Naive thymus-derived CD8-positive, alpha-beta T cell (primary cell): Measurements from ENCODE around the gene FNIP2. TPM values are rescaled to one million over a fixed set of nuclear protein-coding genes. Genes with fewer than 3 reads are reported as not detected.
"Not testable (repeated sequence)": the region's sequence is repeated elsewhere in the genome, so short reads cannot be mapped to it uniquely, and the experiment has no call there.

ENCODE experiments used
- ATAC-seq, 2 donors: fragments of 150-1000 bp; cut with Tn5 transposase in 1 of 2; sonication (Bioruptor Pico), chemical (Tn5 transposase) in 1 of 2; 1 replicate in 1 of 2; 2 replicates in 1 of 2; pipeline ENCODE4 v1.10.0; 2021; ENCODE audit warnings: mild to moderate bottlenecking in 2 of 2, moderate library complexity in 2 of 2
- POLR2A ChIA-PET: fragments of 350-600 bp; sonication (Branson Sonifier 250); formaldehyde crosslinking; loops from one replicate; lab custom pipeline; 2021; ENCODE audit warnings: antibody characterized with exemption; lab: Charles Lee
- DNase-seq, 10 donors: peaks; one replicate each; pipeline versions ENCODE4 v3.0.0 to v3.0.0-alpha.2; 2020 to 2022
- H3K27ac Mint-ChIP-seq, 10 donors: one replicate each; pipeline ENCODE4 v1.8.0; 2020 to 2022; ENCODE audit warnings: mild to moderate bottlenecking in 10 of 10, mixed read lengths in 10 of 10, moderate library complexity in 4 of 10, inconsistent platforms in 1 of 10
- H3K27me3 Mint-ChIP-seq, 5 donors: one replicate each; pipeline ENCODE4 v1.8.0; 2021 to 2022; ENCODE audit warnings: mixed read lengths in 5 of 5
- H3K36me3 Mint-ChIP-seq, 3 donors: one replicate each; pipeline ENCODE4 v1.8.0; 2020 to 2022; ENCODE audit warnings: mixed read lengths in 3 of 3, mild to moderate bottlenecking in 2 of 3, inconsistent platforms in 1 of 3
- H3K4me1 Mint-ChIP-seq, 4 donors: one replicate each; pipeline ENCODE4 v1.8.0; 2021 to 2022; ENCODE audit warnings: mixed read lengths in 4 of 4
- H3K4me3 Mint-ChIP-seq, 10 donors: one replicate each; pipeline ENCODE4 v1.8.0; 2020 to 2022; ENCODE audit warnings: mild to moderate bottlenecking in 10 of 10, mixed read lengths in 10 of 10, moderate library complexity in 6 of 10, inconsistent platforms in 1 of 10
- H3K9me3 Mint-ChIP-seq, 9 donors: one replicate each; pipeline ENCODE4 v1.8.0; 2020 to 2022; ENCODE audit warnings: mixed read lengths in 9 of 9, mild to moderate bottlenecking in 3 of 9, inconsistent platforms in 1 of 9, moderate library complexity in 1 of 9
- polyA plus RNA-seq, 3 donors: library from polyadenylated mRNA; unstranded; fragments of 300-500 nt; fragmentation: Illumina TruSeq; gene quantifications; one replicate each; pipeline ENCODE4 v1.2.3, GENCODE V29; 2021
- total RNA-seq, 8 experiments: library from RNA in 2 of 8; stranded (reverse) in 2 of 8; gene quantifications; one replicate each; pipeline ENCODE4 v1.2.3 and lab custom pipeline; 2021 to 2026

Gene FNIP2
- total and polyA plus RNA-seq, 5 experiments from 2014 or later: 2.5 to 10.1 (median 6.7) TPM

DNA sequence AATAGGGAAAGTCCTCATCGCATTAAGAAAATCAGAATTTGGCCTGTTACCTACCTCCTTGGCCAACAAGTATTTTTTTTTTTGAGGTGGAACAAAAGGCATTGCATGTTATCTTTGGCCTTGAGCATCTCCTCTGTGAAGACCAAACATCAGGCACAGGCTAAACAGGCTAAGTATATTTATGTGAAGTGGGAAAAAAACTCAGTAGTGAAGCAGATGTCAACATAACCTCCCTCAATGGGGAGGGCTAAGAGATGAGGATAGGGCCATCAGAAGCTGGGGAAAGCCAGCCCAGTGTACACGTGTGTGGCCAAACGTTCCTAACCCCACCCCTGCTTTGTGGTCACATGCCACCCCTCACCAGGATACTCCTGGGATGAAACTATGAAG is 102.5 kb downstream of the FNIP2 start:
- POLR2A ChIA-PET: no interaction called here
- Mint-ChIP-seq H3K27me3 (no peaks in the 10 kb centered on the region), H3K36me3 (peaks cover 4 to 70% (median 42%) of the 10 kb centered on the region in 3 donors), H3K27ac (no peak overlapping the region), H3K4me3 (no peak overlapping the region), H3K9me3 (no peaks in the 10 kb centered on the region), H3K4me1 (peaks cover 0 to 10% (median 4%) of the 10 kb centered on the region in 4 donors)
- ATAC-seq: no peak
- DNase-seq: no peak

DNA sequence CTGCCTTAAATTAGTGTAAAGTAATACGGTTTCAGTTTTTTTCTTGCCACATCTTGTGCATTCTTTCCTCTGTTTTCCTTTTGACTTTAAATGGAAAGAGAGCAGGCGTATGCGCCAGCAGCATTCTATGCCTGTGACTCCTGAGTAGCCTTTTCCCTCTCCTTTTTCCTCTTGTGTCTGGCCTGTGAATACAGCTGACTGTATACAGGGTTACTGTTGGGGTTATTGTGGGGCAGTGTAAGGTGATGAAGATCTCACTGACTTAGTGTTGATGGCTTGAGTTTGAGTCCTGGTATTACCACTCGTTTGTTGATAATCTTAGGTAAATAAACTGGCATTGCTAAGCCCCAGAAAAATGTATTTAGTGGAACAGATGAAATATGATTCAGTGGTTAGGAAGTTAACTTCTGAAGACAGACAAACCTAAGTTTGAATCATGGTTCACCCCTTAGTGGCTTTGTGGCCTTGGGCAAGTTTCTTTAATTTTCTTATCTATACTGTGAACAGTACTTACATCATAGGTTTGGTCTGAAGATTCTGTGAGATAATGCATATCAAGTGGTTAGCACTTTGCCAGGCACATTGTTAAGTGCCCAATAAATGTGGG is 105.1 kb downstream of the FNIP2 start:
- H3K36me3 Mint-ChIP-seq: peaks cover 19 to 68% (median 51%) of the 10 kb centered on the region in 3 donors
- peak in 1 of 10 donors; percentile 15 for DNase-seq
- POLR2A ChIA-PET: no interaction called here
- no peak overlapping the region for H3K4me3 Mint-ChIP-seq
- ATAC-seq: no peak
- H3K4me1 Mint-ChIP-seq: peaks cover 0 to 10% (median 4%) of the 10 kb centered on the region in 4 donors
- H3K9me3 Mint-ChIP-seq: peaks cover 0 to 9% (median under 1%) of the 10 kb centered on the region in 9 donors
- H3K27ac Mint-ChIP-seq: no peak overlapping the region
- no peaks in the 10 kb centered on the region for H3K27me3 Mint-ChIP-seq

DNA sequence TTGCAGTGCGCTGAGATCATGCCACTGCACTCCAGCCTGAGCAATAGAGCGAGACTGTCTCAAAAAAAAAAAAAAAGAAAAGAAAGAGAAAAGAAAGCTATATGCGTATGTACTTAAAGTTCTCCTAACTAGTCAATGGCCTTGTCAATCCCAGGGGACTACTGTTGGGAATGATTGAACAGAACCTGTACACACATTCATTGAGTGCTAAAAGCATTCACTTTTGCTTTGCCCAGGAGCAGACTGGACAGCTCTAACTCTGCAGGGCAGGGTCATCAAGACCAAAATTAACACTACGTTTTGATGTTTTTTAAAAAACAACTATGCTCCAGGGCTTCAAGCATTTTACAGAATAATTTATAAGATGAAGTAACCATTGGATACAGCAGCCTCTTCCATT is 106.2 kb downstream of the FNIP2 start:
- Mint-ChIP-seq H3K27me3 (no peaks in the 10 kb centered on the region), H3K4me1 (peaks cover 0 to 10% (median 3%) of the 10 kb centered on the region in 4 donors), H3K27ac (no peak overlapping the region), H3K36me3 (peaks cover 28 to 70% (median 59%) of the 10 kb centered on the region in 3 donors), H3K4me3 (no peak overlapping the region), H3K9me3 (peaks cover 0 to 16% (median 5%) of the 10 kb centered on the region in 9 donors)
- DNase-seq (no peak), ATAC-seq (no peak)
- POLR2A ChIA-PET: no interaction called here

DNA sequence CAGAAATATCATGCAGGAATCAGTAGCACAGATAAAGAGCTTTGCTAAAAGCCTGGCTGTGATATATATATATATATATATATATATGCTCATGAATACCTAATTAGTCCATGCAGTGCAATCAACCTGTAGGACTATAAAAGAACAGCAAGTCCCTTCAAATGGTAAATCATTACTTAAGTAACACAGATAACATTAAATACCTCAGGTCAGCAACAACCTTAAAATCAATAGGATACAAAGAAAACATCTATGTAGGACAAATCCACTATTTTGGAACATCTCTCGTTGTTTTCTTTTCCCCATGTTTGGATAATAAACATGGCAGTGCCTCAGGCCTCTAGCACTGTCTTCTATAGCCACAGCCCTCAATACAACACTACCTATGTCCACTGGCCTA is 106.6 kb downstream of the FNIP2 start:
- POLR2A ChIA-PET: no interaction called here
- H3K36me3 Mint-ChIP-seq: peaks cover 28 to 69% (median 58%) of the 10 kb centered on the region in 3 donors
- no peak for DNase-seq

DNA sequence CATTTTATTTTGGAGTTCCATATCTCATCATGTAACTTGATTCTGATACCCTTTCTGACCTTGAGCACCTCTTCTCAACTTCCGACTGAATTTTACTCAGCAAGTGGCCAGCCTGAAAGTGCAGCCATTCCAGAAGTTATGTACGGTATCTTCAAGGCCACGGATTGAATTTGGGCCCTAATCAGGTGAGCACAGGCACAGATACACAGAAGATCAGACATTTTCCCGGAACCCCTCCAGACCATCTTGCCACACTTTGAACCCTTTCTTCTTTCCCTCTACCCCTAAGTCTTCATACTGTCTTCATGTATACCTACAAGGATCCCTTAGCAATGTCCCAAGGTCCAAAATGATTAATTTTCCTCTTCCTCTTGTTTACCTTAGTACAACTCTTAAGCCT is 108.2 kb downstream of the FNIP2 start:
- H3K4me1 Mint-ChIP-seq: peaks cover 0 to 10% (median 0%) of the 10 kb centered on the region in 4 donors
- H3K27me3 Mint-ChIP-seq: no peaks in the 10 kb centered on the region
- no peak overlapping the region for H3K27ac Mint-ChIP-seq
- H3K9me3 Mint-ChIP-seq: peaks cover 0 to 16% (median 6%) of the 10 kb centered on the region in 9 donors
- ATAC-seq (no peak), DNase-seq (no peak)
- POLR2A ChIA-PET: no interaction called here
- no peak overlapping the region for H3K4me3 Mint-ChIP-seq
- H3K36me3 Mint-ChIP-seq: peaks cover 28 to 68% (median 58%) of the 10 kb centered on the region in 3 donors

More for the DNA sequence above, 106.6 kb downstream of the FNIP2 start:
- Mint-ChIP-seq H3K9me3 (peaks cover 0 to 16% (median 6%) of the 10 kb centered on the region in 9 donors), H3K27me3 (no peaks in the 10 kb centered on the region), H3K27ac (no peak overlapping the region), H3K4me1 (peaks cover 0 to 10% (median under 1%) of the 10 kb centered on the region in 4 donors), H3K4me3 (no peak overlapping the region)
- ATAC-seq: no peak

DNA sequence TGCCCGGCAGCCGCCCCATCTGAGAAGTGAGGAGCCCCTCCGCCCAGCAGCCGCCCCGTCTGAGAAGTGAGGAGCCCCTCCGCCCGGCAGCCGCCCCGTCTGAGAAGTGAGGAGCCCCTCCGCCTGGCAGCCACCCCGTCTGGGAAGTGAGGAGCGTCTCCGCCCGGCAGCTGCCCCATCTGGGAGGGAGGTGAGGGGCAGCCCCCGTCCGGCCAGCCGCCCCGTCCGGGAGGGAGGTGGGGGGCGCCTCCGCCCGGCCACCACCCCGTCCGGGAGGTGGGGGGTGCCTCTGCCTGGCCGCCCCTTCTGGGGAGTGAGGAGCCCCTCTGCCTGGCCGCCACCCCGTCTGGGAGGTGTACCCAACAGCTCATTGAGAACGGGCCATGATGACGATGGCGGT is 113.3 kb downstream of the FNIP2 start:
- H3K27ac Mint-ChIP-seq, H3K4me3 Mint-ChIP-seq, ATAC-seq, POLR2A ChIA-PET, H3K4me1 Mint-ChIP-seq, DNase-seq, H3K27me3 Mint-ChIP-seq: not testable (repeated sequence)
- peaks cover 19 to 49% (median 48%) of the 10 kb centered on the region in 3 donors for H3K36me3 Mint-ChIP-seq
- peaks cover 0 to 16% (median 6%) of the 10 kb centered on the region in 9 donors for H3K9me3 Mint-ChIP-seq

DNA sequence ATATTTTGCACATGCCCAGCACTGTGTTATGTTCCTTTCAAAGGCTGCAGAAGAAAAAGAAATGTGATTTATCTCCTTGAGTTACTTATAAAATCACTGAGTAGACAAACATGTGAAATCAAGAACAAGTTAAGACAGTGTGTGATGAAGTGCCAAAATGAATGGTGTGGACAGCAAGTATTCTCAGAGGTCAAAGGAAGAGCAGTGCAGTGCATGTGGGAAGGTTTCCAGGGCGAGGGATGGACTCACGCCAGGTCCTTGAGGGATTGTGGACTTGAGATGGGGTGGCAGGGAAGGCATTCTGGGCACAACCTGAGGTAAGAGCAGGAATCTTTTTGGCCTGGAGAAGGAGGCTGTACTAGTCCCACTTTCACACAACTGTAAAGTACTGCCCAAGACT is 115.5 kb downstream of the FNIP2 start:
- Mint-ChIP-seq H3K36me3 (peaks cover 5 to 44% (median 37%) of the 10 kb centered on the region in 3 donors), H3K9me3 (peaks cover 0 to 3% (median under 1%) of the 10 kb centered on the region in 9 donors), H3K27me3 (no peaks in the 10 kb centered on the region), H3K27ac (peak overlapping the region in 1 of 10 donors; percentile 64), H3K4me3 (no peak overlapping the region), H3K4me1 (peaks cover 0 to 4% (median 0%) of the 10 kb centered on the region in 4 donors)
- DNase-seq (no peak), ATAC-seq (no peak)
- POLR2A ChIA-PET: no interaction called here

DNA sequence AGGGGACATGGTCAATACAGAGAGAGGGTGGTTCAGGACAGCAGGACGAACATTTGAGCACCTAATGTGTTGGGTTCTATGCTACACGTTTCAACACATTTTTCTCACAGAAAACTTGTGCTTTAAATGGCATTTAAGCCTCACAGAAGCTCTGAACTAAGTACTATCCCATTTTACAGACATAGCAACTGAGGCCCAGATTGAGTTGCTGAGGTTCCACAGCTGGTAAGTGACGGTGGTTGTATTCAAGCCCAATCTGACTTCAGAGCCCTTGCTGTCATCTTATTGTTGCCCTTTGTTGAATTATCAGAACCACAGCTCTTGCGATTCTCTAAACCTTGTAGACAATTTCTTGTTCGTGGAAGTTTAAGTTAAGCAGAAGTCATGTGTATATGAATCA is 116.7 kb downstream of the FNIP2 start:
- no peak for ATAC-seq
- peaks cover 0 to 2% (median 0%) of the 10 kb centered on the region in 9 donors for H3K9me3 Mint-ChIP-seq
- POLR2A ChIA-PET: no interaction called here
- H3K27me3 Mint-ChIP-seq: no peaks in the 10 kb centered on the region
- no peak overlapping the region for H3K4me3 Mint-ChIP-seq
- peaks cover 0 to 4% (median 0%) of the 10 kb centered on the region in 4 donors for H3K4me1 Mint-ChIP-seq
- no peak for DNase-seq
- H3K36me3 Mint-ChIP-seq: peaks cover 0 to 39% (median 29%) of the 10 kb centered on the region in 3 donors
- H3K27ac Mint-ChIP-seq: no peak overlapping the region

DNA sequence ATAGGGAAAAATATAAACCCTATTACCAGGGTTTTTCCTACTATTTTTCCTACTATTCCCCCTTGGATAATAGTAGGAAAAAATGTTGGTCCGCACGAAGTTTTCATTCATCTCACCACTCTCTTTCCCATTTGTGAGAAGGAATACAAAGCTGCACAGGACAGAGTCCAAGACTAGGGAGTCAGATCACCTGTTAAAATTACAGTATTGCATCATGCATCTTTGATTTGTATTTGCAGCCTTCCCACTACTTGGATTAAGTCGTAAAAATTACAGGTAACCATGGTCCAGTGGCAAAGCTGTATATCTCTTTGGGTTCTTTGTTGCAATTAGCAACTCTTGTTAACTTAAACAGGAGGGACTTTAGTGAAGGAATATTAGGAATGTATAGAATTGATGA is 121.5 kb downstream of the FNIP2 start:
- Mint-ChIP-seq H3K27me3 (no peaks in the 10 kb centered on the region), H3K36me3 (peaks cover 0 to 54% (median 24%) of the 10 kb centered on the region in 3 donors), H3K27ac (no peak overlapping the region), H3K4me3 (no peak overlapping the region), H3K4me1 (no peaks in the 10 kb centered on the region), H3K9me3 (no peaks in the 10 kb centered on the region)
- DNase-seq (no peak), ATAC-seq (no peak)
- POLR2A ChIA-PET: no interaction called here

DNA sequence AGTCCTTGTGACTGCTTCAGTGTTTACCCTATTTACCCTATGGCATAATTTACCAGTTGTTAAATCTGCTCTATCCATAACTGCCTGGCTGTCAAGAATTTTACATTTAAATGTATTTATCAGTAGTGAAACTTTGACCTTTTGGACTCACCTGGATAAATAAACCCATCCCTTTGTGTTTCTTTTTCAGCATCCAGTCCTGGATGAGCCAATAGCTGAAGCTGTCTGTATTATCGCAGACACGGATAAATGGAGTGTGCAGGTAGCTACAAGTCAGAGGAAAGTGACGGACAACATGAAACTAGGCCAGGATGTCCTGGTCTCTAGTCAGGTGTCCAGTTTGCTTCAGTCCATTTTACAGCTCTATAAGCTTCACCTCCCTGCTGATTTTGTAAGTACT is 122.4 kb downstream of the FNIP2 start:
- no peaks in the 10 kb centered on the region for H3K9me3 Mint-ChIP-seq
- H3K36me3 Mint-ChIP-seq: peaks cover 9 to 62% (median 31%) of the 10 kb centered on the region in 3 donors
- no peaks in the 10 kb centered on the region for H3K27me3 Mint-ChIP-seq
- H3K4me3 Mint-ChIP-seq: no peak overlapping the region
- DNase-seq (no peak), ATAC-seq (no peak)
- POLR2A ChIA-PET: no interaction called here
- H3K27ac Mint-ChIP-seq: no peak overlapping the region
- H3K4me1 Mint-ChIP-seq: peaks cover 0 to 8% (median 0%) of the 10 kb centered on the region in 4 donors

DNA sequence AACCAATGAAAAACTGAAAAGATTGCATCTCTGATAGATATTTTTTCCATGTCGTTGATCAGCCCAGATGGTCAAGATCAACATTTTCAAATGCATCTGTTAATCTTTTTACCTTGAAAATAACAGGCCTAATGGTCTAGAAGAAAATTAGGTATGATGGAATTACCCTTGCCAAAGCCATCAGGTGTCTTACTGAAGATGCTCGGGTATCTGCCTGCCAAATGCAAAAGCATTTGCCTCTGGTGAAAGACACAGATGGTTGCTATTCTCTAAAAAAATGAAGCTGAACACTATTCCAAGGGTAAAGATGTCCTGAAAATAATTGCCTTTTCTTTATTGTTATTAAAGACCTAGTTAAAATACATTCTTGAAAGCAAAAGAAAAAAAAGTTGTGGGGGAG is 126.0 kb downstream of the FNIP2 start:
- H3K36me3 Mint-ChIP-seq: peaks cover 21 to 74% (median 50%) of the 10 kb centered on the region in 3 donors
- peaks cover 0 to 8% (median 0%) of the 10 kb centered on the region in 9 donors for H3K9me3 Mint-ChIP-seq

DNA sequence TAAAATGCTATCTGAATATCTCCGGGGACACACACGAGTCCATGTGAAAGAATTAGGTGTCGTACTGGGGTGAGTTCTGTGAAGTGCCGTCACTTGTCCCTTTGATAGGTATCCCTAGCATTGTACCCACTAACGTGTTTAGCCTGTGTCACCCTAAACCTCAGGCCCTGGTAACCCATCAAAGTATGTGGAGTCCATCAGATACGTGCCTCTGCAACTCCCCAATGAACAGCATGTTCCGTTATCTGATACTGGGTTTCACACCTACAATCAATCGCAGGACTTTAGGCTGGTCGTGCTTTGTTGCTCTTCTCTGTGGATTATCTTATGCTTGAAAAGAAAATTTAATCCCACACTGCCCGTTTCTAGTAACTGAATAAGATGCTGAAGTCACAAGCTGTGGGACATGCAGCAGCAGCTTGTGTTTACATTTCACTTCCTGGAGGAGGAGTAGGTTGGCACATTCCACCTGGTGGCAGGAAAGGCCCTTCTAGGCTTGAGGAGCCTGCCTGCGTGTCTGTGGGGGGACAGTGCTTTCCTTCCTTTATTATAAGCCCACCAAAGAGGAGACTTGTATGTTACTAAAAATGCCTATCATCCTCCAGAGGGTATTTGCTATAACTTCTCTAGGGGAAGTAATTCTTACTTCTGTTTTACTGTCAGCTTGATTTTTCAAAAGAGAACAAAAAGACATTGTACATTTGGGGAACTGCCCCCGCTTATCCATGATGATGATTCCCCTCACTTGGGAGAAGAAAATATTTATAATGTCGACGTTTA is 127.2 kb downstream of the FNIP2 start:
- Mint-ChIP-seq H3K4me3 (no peak overlapping the region), H3K27me3 (no peaks in the 10 kb centered on the region), H3K4me1 (peaks cover 0 to 18% (median 4%) of the 10 kb centered on the region in 4 donors), H3K27ac (peak overlapping the region in 3 of 10 donors; percentile 9 to 89 (median 36)), H3K36me3 (peaks cover 30 to 77% (median 58%) of the 10 kb centered on the region in 3 donors), H3K9me3 (peaks cover 0 to 10% (median 0%) of the 10 kb centered on the region in 9 donors)
- ATAC-seq (no peak), DNase-seq (peak in 1 of 10 donors; percentile 9)
- POLR2A ChIA-PET: no interaction called here

More for the DNA sequence above, 126.0 kb downstream of the FNIP2 start:
- H3K4me1 Mint-ChIP-seq: peaks cover 0 to 18% (median under 1%) of the 10 kb centered on the region in 4 donors
- no peak for ATAC-seq
- POLR2A ChIA-PET: no interaction called here
- H3K4me3 Mint-ChIP-seq: no peak overlapping the region
- no peaks in the 10 kb centered on the region for H3K27me3 Mint-ChIP-seq
- no peak overlapping the region for H3K27ac Mint-ChIP-seq
- no peak for DNase-seq
